Measurements from ENCODE around the gene PAX3. TPM values are rescaled to one million over a fixed set of nuclear protein-coding genes. Genes with fewer than 3 reads are reported as not detected.

The PAX3 gene
- total RNA-seq, 3 donors from 2014 or later, result 0.29 to 2.9 (median 2.3) TPM

GRCh38 chr2:222310747-222311318 lies 12.0 kb upstream of the PAX3 start:
- TF ChIP-seq POLR2AphosphoS5 (IDR thresholded peaks at IDR 0.05) (no peak), POLR2A (IDR thresholded peaks at IDR 0.05) (no peak)
- TF ChIP-seq, protein P1, sequence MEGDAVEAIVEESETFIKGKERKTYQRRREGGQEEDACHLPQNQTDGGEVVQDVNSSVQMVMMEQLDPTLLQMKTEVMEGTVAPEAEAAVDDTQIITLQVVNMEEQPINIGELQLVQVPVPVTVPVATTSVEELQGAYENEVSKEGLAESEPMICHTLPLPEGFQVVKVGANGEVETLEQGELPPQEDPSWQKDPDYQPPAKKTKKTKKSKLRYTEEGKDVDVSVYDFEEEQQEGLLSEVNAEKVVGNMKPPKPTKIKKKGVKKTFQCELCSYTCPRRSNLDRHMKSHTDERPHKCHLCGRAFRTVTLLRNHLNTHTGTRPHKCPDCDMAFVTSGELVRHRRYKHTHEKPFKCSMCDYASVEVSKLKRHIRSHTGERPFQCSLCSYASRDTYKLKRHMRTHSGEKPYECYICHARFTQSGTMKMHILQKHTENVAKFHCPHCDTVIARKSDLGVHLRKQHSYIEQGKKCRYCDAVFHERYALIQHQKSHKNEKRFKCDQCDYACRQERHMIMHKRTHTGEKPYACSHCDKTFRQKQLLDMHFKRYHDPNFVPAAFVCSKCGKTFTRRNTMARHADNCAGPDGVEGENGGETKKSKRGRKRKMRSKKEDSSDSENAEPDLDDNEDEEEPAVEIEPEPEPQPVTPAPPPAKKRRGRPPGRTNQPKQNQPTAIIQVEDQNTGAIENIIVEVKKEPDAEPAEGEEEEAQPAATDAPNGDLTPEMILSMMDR (IDR thresholded peaks at IDR 0.05), result no peak
- H3K4me1 ChIP-seq, result no peaks in the 10 kb centered on the region
- no peaks in the 10 kb centered on the region for H3K36me3 ChIP-seq
- H3K27me3 ChIP-seq, result peaks cover 2 to 98% of the 10 kb centered on the region in 2 donors
- H3K9me3 ChIP-seq, result peaks cover 0 to 4% of the 10 kb centered on the region in 2 donors
- intact Hi-C loops (cut with DNase I; ENCODE audit: low total_unique reads), result no loop called here
- H3K4me3 ChIP-seq, result no peak overlapping the region
- H3K27ac ChIP-seq, result no peak overlapping the region
- DNase-seq (ENCODE audit: low spot score in 2 of 2), result no peak

DNA sequence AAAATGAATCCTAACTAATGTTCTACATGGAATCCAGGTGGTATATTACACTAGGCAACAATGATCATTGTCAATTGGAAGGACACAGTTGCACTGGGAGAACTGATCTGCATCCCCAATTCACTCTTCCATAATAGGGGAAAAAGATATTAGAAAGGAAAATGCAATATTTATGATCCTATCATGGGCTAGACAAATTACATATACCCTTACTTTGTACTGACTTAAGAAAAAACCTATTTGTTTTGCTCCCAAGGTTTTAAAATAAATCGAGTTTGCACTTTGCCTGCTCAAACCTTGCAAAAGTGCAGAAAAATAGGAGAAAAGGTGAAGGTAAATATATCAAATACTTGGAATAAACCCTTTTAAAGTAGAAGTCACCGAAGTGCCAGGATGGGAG lies 11.0 kb upstream of the PAX3 start:
- intact Hi-C loops (cut with DNase I; ENCODE audit: low total_unique reads), result no loop called here

DNA sequence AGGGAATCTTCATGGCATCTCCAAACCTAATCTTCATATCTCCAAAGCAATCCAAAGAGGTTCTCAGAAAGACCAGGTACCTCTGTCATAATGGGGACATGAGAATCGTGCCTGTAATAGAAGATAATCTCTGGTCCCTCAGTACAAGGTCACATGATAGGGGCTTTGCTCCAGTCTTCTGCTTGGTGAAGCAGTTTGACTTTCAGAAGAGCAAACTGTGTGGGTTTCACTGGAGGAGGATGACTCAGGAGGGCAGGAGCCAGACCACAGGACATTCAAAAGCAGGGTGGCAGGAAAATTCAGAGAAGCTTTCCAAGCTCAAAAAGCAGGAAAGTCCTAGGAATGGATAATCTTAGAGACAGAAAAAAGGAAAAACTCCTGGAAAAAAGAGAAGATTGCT lies 10.6 kb upstream of the PAX3 start:
- Histone ChIP-seq H3K27me3 (peaks cover 2 to 98% of the 10 kb centered on the region in 2 donors), H3K4me3 (no peak overlapping the region)
- TF ChIP-seq POLR2A (IDR thresholded peaks at IDR 0.05) (no peak), POLR2AphosphoS5 (IDR thresholded peaks at IDR 0.05) (no peak)
- TF ChIP-seq, protein P1 (IDR thresholded peaks at IDR 0.05), result no peak

More for the DNA sequence above, 11.0 kb upstream of the PAX3 start:
- no peak for TF ChIP-seq POLR2A (IDR thresholded peaks at IDR 0.05)
- TF ChIP-seq, protein P1 (IDR thresholded peaks at IDR 0.05), result no peak
- TF ChIP-seq POLR2AphosphoS5 (IDR thresholded peaks at IDR 0.05), result no peak
- no peaks in the 10 kb centered on the region for H3K36me3 ChIP-seq
- peaks cover 0 to 4% of the 10 kb centered on the region in 2 donors for H3K9me3 ChIP-seq
- peaks cover 7 to 9% of the 10 kb centered on the region in 2 donors for H3K4me1 ChIP-seq
- no peak for DNase-seq (ENCODE audit: low spot score in 2 of 2)
- no peak overlapping the region for H3K4me3 ChIP-seq
- H3K27me3 ChIP-seq, result peaks cover 2 to 98% of the 10 kb centered on the region in 2 donors
- H3K27ac ChIP-seq, result no peak overlapping the region

DNA sequence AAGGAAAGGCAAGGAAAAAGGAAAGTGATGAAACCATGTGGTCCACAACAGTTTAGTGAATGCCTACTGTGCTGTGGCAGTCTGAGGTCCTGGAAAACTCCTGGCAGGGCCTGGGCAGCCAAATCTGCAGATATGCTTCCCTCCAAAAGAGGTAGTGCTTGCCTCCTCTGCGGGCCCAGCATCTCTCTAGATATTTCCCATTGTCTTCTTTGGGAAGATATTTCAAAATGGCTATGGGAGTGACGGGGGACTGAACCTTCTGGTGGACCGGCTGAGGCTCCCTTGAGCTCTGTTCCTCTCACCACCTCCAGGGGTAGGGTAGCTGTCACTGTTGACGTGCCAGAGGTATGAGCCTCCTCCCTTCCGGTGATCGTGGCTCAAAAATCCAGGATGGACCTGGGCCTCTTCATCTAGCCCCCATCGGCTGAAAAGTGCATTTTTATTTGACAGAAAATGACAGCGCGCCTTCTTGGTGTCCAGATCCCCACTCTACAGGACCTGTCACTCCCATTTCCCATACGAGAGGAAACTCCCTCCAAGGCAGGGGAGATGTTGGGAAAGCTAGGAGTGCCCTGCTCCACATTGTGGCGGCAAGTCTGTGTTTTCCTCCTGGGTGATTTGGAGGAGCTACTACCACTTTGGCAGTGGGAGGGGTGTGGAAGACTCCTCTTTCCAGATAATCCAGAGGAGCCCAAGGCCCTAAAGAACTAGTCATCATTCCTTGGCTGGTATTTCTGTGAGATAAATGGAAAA lies 9.4 kb upstream of the PAX3 start:
- Histone ChIP-seq H3K4me3 (no peak overlapping the region), H3K36me3 (no peaks in the 10 kb centered on the region), H3K9me3 (peaks cover 0 to 4% of the 10 kb centered on the region in 2 donors), H3K27ac (no peak overlapping the region), H3K4me1 (peaks cover 7 to 9% of the 10 kb centered on the region in 2 donors), H3K27me3 (peaks cover 2 to 100% of the 10 kb centered on the region in 2 donors)
- no peak for DNase-seq (ENCODE audit: low spot score in 2 of 2)
- intact Hi-C loops (cut with DNase I; ENCODE audit: low total_unique reads), result no loop called here
- TF ChIP-seq POLR2AphosphoS5 (IDR thresholded peaks at IDR 0.05), result no peak
- TF ChIP-seq, protein P1 (IDR thresholded peaks at IDR 0.05), result no peak
- no peak for TF ChIP-seq POLR2A (IDR thresholded peaks at IDR 0.05)

More for the DNA sequence above, 10.6 kb upstream of the PAX3 start:
- H3K27ac ChIP-seq, result no peak overlapping the region
- no peak for DNase-seq (ENCODE audit: low spot score in 2 of 2)
- H3K36me3 ChIP-seq, result no peaks in the 10 kb centered on the region
- peaks cover 7 to 9% of the 10 kb centered on the region in 2 donors for H3K4me1 ChIP-seq
- intact Hi-C loops (cut with DNase I; ENCODE audit: low total_unique reads), result no loop called here
- H3K9me3 ChIP-seq, result peaks cover 0 to 4% of the 10 kb centered on the region in 2 donors

GRCh38 chr2:222307143-222307756 lies 8.5 kb upstream of the PAX3 start:
- TF ChIP-seq POLR2A (IDR thresholded peaks at IDR 0.05) (no peak), POLR2AphosphoS5 (IDR thresholded peaks at IDR 0.05) (no peak)
- TF ChIP-seq, protein P1 (IDR thresholded peaks at IDR 0.05), result no peak
- DNase-seq (ENCODE audit: low spot score in 2 of 2), result no peak
- peaks cover 7 to 9% of the 10 kb centered on the region in 2 donors for H3K4me1 ChIP-seq
- H3K27ac ChIP-seq, result no peak overlapping the region
- H3K4me3 ChIP-seq, result peak overlapping the region in 1 of 3 donors; percentile 62
- peaks cover 0 to 2% of the 10 kb centered on the region in 2 donors for H3K9me3 ChIP-seq
- peaks cover 2 to 100% of the 10 kb centered on the region in 2 donors for H3K27me3 ChIP-seq
- intact Hi-C loops (cut with DNase I; ENCODE audit: low total_unique reads), result no loop called here
- H3K36me3 ChIP-seq, result no peaks in the 10 kb centered on the region

Measured in breast epithelium (tissue), 4 donors.